ENCODE data around the gene SRCIN1. TPM values are rescaled to one million over a fixed set of nuclear protein-coding genes. Genes with fewer than 3 reads are reported as not detected.
"Not testable (repeated sequence)": the region's sequence is repeated elsewhere in the genome, so short reads cannot be mapped to it uniquely, and the experiment has no call there.

Gene SRCIN1
- total RNA-seq, 2 experiments from 2014 or later = 0.72 to 0.73 TPM

DNA sequence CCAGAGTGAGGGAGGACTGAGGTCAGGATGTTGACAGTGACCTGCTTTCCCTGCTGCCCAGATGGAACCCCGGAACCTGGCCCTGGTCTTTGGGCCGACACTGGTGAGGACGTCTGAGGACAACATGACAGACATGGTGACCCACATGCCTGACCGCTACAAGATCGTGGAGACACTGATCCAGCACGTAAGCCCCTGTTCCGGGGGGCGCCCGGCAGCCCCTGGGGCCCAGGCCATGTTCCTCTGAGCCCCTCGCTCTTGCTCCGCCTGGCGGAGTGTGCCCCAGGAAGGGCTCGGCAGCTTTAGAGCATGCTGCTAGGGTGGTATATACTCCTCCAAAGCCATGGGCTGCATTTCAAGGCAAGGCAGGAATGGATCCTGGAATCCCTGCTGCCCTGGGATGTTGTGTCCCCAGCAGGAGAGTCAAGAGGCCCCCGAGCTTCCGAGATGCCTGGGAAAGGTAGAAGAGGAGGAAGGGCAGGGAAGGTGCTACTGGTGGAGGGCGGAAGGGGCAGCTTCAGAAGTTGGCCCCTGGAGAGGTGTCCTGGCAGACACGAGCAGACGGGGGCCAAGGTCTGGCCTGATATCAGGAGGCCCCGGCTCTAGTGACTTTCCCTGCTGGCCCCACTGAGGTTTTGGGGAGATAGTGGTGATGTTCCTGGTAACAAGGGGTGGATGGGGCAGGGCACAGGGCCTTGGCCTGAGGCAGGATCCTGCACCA, 114.2 kb downstream of the SRCIN1 start:
- ATAC-seq; DNase-seq; H3K9me3 Mint-ChIP-seq (ENCODE audit: low read depth); H3K4me1 Mint-ChIP-seq; H3K4me3 Mint-ChIP-seq; H3K27ac Mint-ChIP-seq; H3K27me3 Mint-ChIP-seq; POLR2A ChIA-PET; H3K36me3 Mint-ChIP-seq (ENCODE audit: low read depth): not testable (repeated sequence)
- CTCF ChIA-PET = interaction anchor here (1.1 to 1.2 kb wide), 2 partner anchors 91 to 93 kb away, joined by 3 to 4 read pairs; no protein-coding TSS in a partner anchor
- intact Hi-C loops (cut with DNase I, micrococcal nuclease) = loop anchor here (1.0 to 10.0 kb wide), 9 partner anchors 18 to 246 kb away; no protein-coding TSS in a partner anchor

DNA sequence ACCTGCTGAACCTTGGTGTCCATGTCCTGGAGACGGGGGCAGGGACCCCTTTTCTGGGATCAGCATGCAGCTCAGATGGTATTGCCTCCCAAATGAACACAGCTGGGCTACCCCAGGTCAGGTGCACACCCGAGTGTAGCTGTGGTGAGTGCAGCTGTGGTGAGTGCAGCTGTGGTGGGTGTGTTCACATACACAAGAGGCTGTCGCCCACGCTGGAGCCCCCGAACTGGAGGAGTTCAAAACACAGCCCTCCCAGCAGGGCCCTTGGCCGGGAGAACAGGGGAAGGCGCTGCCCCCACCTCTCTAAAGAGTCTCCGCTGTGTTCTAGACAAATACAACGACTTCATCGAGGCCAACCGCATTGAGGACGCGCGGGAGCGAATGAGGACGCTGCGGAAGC, 116.0 kb downstream of the SRCIN1 start:
- CTCF ChIA-PET = interaction anchor here (1.1 to 2.1 kb wide), 2 partner anchors 66 to 177 kb away, joined by 3 to 6 read pairs; no protein-coding TSS in a partner anchor
- H3K9me3 Mint-ChIP-seq (ENCODE audit: low read depth); POLR2A ChIA-PET; ATAC-seq; H3K27ac Mint-ChIP-seq; DNase-seq; H3K27me3 Mint-ChIP-seq; H3K36me3 Mint-ChIP-seq (ENCODE audit: low read depth); H3K4me1 Mint-ChIP-seq; H3K4me3 Mint-ChIP-seq: not testable (repeated sequence)
- intact Hi-C loops (cut with DNase I, micrococcal nuclease) = loop anchor here (5.0 to 10.0 kb wide), 5 partner anchors 47 to 248 kb away; no protein-coding TSS in a partner anchor

DNA sequence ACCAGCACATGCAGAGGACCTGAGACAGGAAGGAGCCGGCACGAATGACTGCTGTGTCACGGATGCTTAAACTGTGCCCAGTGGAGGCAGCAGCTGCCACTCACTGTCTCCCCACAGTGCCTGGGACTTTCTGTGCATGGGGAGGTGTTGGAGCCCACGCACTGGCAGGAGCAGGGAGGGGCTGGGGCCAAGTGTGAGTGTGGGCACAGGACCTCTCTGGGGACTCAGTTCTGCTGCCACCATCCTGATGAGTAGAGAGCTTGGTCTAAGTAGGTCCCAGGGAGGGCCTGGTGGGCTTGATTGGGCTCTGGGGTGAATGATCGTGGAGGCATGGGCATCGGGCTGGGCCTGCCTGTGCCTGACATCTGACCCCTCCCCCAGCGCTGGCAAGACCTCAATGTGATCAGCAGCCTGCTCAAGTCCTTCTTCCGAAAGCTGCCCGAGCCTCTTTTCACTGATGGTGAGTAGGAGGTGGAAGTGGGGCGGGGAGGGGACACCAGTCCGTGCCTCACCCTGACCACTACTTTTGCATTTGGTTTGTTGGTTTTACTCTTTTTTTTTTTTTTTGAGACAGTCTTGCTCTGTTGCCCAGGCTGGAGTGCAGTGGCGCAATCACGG, 120.0 kb downstream of the SRCIN1 start:
- intact Hi-C loops (cut with DNase I, micrococcal nuclease) = loop anchor here (1.0 to 5.0 kb wide), 5 partner anchors 41 to 136 kb away; no protein-coding TSS in a partner anchor

GRCh38 chr17:38485146-38485468, 120.6 kb downstream of the SRCIN1 start:
- H3K36me3 Mint-ChIP-seq (ENCODE audit: low read depth) = no peaks in the 10 kb centered on the region
- intact Hi-C loops (cut with DNase I, micrococcal nuclease) = loop anchor here (1.0 to 5.0 kb wide), 5 partner anchors 41 to 136 kb away; no protein-coding TSS in a partner anchor
- DNase-seq (no peak), ATAC-seq (no peak)
- no peak overlapping the region for H3K27ac Mint-ChIP-seq
- CTCF ChIA-PET = interaction anchor here (0.6 to 1.5 kb wide), 5 partner anchors 21 to 74 kb away, joined by 3 to 5 read pairs (median 3); no protein-coding TSS in a partner anchor
- H3K27me3 Mint-ChIP-seq = no peaks in the 10 kb centered on the region
- H3K4me3 Mint-ChIP-seq = no peak overlapping the region
- POLR2A ChIA-PET = no interaction called here
- H3K9me3 Mint-ChIP-seq (ENCODE audit: low read depth) = no peaks in the 10 kb centered on the region
- peaks cover 8% of the 10 kb centered on the region for H3K4me1 Mint-ChIP-seq

More for the DNA sequence above, 120.0 kb downstream of the SRCIN1 start:
- H3K27me3 Mint-ChIP-seq; H3K36me3 Mint-ChIP-seq (ENCODE audit: low read depth); H3K4me3 Mint-ChIP-seq; H3K4me1 Mint-ChIP-seq; POLR2A ChIA-PET; H3K9me3 Mint-ChIP-seq (ENCODE audit: low read depth): not testable (repeated sequence)
- H3K27ac Mint-ChIP-seq = peak overlapping the region; percentile 22
- DNase-seq (peak; percentile 58), ATAC-seq (peak; percentile 57)
- CTCF ChIA-PET = interaction anchor here (0.6 to 1.5 kb wide), 7 partner anchors 20 to 73 kb away, joined by 3 to 5 read pairs (median 3); no protein-coding TSS in a partner anchor

DNA sequence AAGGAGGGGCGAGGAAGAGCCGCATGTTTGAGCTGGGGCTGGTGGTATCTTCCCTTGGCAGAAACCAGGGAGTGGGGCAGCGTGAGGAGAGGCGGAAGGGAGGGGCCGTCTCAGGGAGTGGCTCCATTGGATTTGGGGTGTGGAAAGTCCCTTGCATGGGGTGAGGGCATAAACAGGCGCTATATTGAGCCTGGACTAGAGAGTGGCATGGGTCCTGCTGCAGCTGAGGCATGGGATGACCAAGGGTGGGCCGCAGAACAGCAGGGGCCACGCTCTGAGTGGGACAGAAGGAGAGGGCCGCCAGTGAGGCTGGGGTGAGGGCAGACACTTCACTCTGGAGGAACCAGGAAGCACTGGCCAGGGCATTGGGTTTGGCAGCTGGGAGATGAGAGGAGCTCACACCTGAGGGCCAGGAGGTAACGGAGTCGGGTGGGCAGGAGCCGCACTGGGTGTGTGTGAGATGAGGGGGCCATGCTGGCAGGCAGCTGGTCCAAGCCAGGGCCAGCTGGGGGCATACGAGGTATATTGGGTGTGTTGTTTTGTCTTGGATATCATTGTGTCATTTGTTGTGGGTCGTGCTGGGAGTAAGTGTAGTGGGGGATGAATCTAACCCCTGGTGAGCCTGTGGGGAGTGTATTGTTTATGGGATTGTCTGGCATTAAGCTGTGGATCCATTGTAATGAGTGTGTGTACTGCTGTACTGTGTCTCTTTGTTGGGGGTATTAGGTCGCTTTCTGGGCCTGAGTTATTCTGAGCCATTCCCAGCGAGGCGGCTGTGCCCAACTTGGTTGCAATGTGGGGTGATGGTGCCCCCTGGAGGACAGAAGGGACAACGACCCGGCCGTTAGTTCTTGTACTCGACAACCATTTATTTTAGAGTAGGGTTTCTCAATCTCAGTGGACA, 121.3 kb downstream of the SRCIN1 start:
- H3K36me3 Mint-ChIP-seq (ENCODE audit: low read depth); H3K27ac Mint-ChIP-seq; H3K9me3 Mint-ChIP-seq (ENCODE audit: low read depth); H3K4me1 Mint-ChIP-seq; H3K4me3 Mint-ChIP-seq; H3K27me3 Mint-ChIP-seq; POLR2A ChIA-PET: not testable (repeated sequence)
- peak; percentile 92 for ATAC-seq
- CTCF ChIA-PET = interaction anchor here (0.6 to 0.8 kb wide), 4 partner anchors 61 to 135 kb away, joined by 3 to 4 read pairs (median 3); no protein-coding TSS in a partner anchor
- intact Hi-C loops (cut with DNase I, micrococcal nuclease) = loop anchor here (1.0 to 5.0 kb wide), 5 partner anchors 40 to 135 kb away; no protein-coding TSS in a partner anchor
- DNase-seq = peak; percentile 84

- DNase-seq; H3K4me1 Mint-ChIP-seq; H3K27me3 Mint-ChIP-seq; H3K27ac Mint-ChIP-seq; H3K9me3 Mint-ChIP-seq (ENCODE audit: low read depth); H3K36me3 Mint-ChIP-seq (ENCODE audit: low read depth); POLR2A ChIA-PET; H3K4me3 Mint-ChIP-seq; ATAC-seq; intact Hi-C loops (cut with DNase I, micrococcal nuclease): not testable (repeated sequence)
- CTCF ChIA-PET = interaction anchor here (0.9 kb wide), 1 partner anchor 59 kb away, joined by 3 read pairs; no protein-coding TSS in a partner anchor
Observed at GRCh38 chr17:38482700-38483043, 123.1 kb downstream of the SRCIN1 start.

GRCh38 chr17:38482039-38482699, 123.6 kb downstream of the SRCIN1 start:
- not testable (repeated sequence) for ATAC-seq

More at GRCh38 chr17:38482039-38482699, 123.6 kb downstream of the SRCIN1 start:
- intact Hi-C loops (cut with DNase I, micrococcal nuclease); H3K27me3 Mint-ChIP-seq; H3K9me3 Mint-ChIP-seq (ENCODE audit: low read depth); POLR2A ChIA-PET; H3K36me3 Mint-ChIP-seq (ENCODE audit: low read depth); H3K27ac Mint-ChIP-seq; DNase-seq; H3K4me1 Mint-ChIP-seq; H3K4me3 Mint-ChIP-seq: not testable (repeated sequence)
- CTCF ChIA-PET = interaction anchor here (0.9 kb wide), 1 partner anchor 58 kb away, joined by 3 read pairs; no protein-coding TSS in a partner anchor

Other genes with a start within 250 kb of the SRCIN1 start
- gene ARHGAP23, start 177.5 kb downstream of the SRCIN1 start, total RNA-seq = under 1 TPM; 0.55 to 0.86 TPM
- gene EPOP, start 69.0 kb upstream of the SRCIN1 start, total RNA-seq = 10 to 100 TPM; 31.8 to 37.3 TPM
- gene MLLT6, start 99.3 kb upstream of the SRCIN1 start, total RNA-seq = 100 to 1,000 TPM; 168 to 174 TPM
- 10 to 100 TPM; 49.4 to 58.6 TPM for gene CISD3, start 124.4 kb upstream of the SRCIN1 start, total RNA-seq
- gene PCGF2, start 142.4 kb upstream of the SRCIN1 start, total RNA-seq = 1 to 10 TPM; 1.6 to 1.7 TPM
- 100 to 1,000 TPM; 337 to 396 TPM for gene PSMB3, start 146.8 kb upstream of the SRCIN1 start, total RNA-seq
- gene PIP4K2B, start 193.6 kb upstream of the SRCIN1 start, total RNA-seq = 10 to 100 TPM; 36.3 to 41.6 TPM
- 10 to 100 TPM; 23.3 to 24.0 TPM for gene CWC25, start 219.4 kb upstream of the SRCIN1 start, total RNA-seq
- gene RPL23, start 247.8 kb upstream of the SRCIN1 start, total RNA-seq = 1,000 to 10,000 TPM; 1,886 to 1,896 TPM